Measurements from ENCODE around the gene BRD2. TPM values are rescaled to one million over a fixed set of nuclear protein-coding genes. Genes with fewer than 3 reads are reported as not detected.

The BRD2 gene
- polyA plus RNA-seq (2012; ENCODE audit: insufficient read length, low read depth) = 129 TPM

DNA sequence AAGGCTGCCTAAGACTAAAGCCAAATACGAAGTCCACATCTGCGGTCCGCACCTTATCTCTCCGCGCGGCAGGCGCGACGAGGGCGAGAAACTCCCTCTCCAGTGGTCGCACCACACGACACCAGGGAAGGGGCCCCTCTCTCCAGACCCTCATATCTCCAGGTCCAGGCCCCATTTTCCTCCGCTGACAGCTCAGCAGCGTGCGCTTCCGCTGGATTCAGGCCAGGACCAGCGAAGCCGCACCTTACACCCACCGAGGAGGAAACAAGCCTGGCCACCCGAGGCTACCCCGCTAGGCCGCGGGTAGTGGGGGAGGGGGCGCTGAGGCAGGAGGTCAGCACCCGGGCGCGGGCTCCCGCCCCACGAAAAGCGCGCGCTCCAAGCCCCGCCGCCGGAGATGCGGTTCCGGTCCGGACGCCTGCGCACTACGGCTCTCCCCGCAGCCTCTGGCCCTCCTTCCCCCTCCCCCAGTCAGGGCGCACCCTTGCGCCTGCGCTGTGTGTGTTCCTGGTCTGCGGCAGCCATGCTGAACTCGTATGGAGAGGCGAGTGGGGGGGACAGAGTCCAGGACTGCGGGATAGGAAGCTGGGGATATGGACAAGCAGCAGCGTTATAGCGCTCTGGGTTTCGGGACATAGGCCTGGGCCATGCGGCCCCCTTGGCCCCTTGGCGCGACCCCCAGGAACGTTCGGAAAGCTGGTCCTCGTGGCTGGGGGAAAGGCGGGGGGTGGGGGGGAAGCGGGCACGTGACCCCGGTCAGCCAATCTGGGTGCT is at the start of gene BRD2:
BRD2 (plus strand) TSS at position 502 of the 774 bp plus-strand sequence. CDS start 4,305 bp downstream, outside the sequence.
- TF ChIP-seq POLR2AphosphoS5 (IDR thresholded peaks at IDR 0.05; ENCODE audit: low read depth, low read length) (peak; percentile 77), SIN3A (IDR thresholded peaks at IDR 0.05; ENCODE audit: borderline replicate concordance, insufficient read depth, low read length) (no peak), FOXP2 (optimal IDR thresholded peaks at IDR 0.05; ENCODE audit: borderline replicate concordance, extremely low read depth, extremely low read length, insufficient read depth) (no peak), TAF1 (IDR thresholded peaks at IDR 0.05; ENCODE audit: borderline replicate concordance, insufficient read depth, low read length) (peak; percentile 59; the same call in 1 of the 2 replicates)
- TF ChIP-seq, protein P1, sequence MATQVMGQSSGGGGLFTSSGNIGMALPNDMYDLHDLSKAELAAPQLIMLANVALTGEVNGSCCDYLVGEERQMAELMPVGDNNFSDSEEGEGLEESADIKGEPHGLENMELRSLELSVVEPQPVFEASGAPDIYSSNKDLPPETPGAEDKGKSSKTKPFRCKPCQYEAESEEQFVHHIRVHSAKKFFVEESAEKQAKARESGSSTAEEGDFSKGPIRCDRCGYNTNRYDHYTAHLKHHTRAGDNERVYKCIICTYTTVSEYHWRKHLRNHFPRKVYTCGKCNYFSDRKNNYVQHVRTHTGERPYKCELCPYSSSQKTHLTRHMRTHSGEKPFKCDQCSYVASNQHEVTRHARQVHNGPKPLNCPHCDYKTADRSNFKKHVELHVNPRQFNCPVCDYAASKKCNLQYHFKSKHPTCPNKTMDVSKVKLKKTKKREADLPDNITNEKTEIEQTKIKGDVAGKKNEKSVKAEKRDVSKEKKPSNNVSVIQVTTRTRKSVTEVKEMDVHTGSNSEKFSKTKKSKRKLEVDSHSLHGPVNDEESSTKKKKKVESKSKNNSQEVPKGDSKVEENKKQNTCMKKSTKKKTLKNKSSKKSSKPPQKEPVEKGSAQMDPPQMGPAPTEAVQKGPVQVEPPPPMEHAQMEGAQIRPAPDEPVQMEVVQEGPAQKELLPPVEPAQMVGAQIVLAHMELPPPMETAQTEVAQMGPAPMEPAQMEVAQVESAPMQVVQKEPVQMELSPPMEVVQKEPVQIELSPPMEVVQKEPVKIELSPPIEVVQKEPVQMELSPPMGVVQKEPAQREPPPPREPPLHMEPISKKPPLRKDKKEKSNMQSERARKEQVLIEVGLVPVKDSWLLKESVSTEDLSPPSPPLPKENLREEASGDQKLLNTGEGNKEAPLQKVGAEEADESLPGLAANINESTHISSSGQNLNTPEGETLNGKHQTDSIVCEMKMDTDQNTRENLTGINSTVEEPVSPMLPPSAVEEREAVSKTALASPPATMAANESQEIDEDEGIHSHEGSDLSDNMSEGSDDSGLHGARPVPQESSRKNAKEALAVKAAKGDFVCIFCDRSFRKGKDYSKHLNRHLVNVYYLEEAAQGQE (IDR thresholded peaks at IDR 0.05; ENCODE audit: insufficient read depth in 1 of 2, low read depth in 2 of 2, low read length in 2 of 2) = no peak

DNA sequence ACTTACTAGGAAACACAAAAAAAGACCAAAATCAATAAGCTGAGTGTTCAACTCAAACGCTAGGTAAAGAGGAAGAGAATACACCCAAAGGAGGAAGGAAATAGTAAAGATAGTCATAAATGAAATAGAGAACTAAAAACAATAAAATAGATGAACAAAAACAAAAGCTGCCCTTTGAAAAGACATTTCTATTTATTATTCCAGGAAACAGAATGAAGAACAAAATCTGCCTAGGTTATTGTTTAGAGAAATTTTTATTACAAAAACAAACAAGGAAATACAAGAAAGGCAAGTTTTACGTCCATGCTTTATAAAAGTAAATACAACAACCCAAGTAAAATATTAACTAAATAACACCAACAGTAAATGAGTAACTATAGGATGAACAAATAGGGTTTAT is 47.7 kb upstream of the BRD2 start:
- TF ChIP-seq, protein P1 (IDR thresholded peaks at IDR 0.05; ENCODE audit: insufficient read depth in 1 of 2, low read depth in 2 of 2, low read length in 2 of 2) = no peak
- TF ChIP-seq FOXP2 (optimal IDR thresholded peaks at IDR 0.05; ENCODE audit: borderline replicate concordance, extremely low read depth, extremely low read length, insufficient read depth) (no peak), SIN3A (IDR thresholded peaks at IDR 0.05; ENCODE audit: borderline replicate concordance, insufficient read depth, low read length) (no peak), POLR2AphosphoS5 (IDR thresholded peaks at IDR 0.05; ENCODE audit: low read depth, low read length) (no peak), TAF1 (IDR thresholded peaks at IDR 0.05; ENCODE audit: borderline replicate concordance, insufficient read depth, low read length) (no peak)

DNA sequence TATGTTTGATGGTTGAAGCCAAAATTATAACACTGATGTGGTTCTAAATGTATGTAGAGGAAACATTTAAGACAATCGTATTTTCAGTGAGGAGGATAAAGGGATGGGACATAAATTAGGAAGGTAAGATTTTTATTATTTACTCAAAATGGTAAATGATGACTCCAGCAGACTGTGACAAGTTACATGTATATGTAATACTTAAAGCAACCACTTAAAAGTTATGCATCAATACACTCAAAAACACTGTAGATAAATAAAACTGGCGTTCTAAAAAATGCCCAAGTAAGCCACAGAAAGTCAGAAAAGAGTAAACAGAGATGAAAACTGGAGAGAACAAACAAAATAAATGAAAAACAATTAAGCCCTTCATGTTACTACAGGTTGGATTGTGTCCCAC is 46.3 kb upstream of the BRD2 start:
- TF ChIP-seq SIN3A (IDR thresholded peaks at IDR 0.05; ENCODE audit: borderline replicate concordance, insufficient read depth, low read length) = no peak
- TF ChIP-seq, protein P1 (IDR thresholded peaks at IDR 0.05; ENCODE audit: insufficient read depth in 1 of 2, low read depth in 2 of 2, low read length in 2 of 2) = no peak
- no peak for TF ChIP-seq POLR2AphosphoS5 (IDR thresholded peaks at IDR 0.05; ENCODE audit: low read depth, low read length)
- TF ChIP-seq TAF1 (IDR thresholded peaks at IDR 0.05; ENCODE audit: borderline replicate concordance, insufficient read depth, low read length) = no peak
- TF ChIP-seq FOXP2 (optimal IDR thresholded peaks at IDR 0.05; ENCODE audit: borderline replicate concordance, extremely low read depth, extremely low read length, insufficient read depth) = no peak

DNA sequence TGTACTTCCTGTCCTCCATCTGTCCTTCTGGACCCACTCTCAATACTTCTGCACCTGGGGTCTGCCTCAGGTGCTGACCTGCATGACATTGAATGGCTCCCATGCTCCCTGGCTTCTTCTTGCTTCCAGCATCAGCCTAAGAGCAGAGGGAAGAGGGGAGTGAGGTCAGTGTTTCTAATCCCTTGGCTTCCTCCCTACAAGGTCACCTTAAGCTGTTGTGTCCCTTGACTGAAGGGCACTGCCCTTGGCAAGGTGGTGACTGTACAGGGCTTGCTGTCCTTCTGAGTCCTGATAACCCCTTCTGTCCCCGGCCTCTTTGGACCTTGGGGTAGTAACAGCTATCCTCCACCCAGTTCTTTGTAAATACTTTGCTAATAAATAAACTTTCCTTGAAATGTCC is 37.2 kb upstream of the BRD2 start:
- TF ChIP-seq TAF1 (IDR thresholded peaks at IDR 0.05; ENCODE audit: borderline replicate concordance, insufficient read depth, low read length) (no peak), FOXP2 (optimal IDR thresholded peaks at IDR 0.05; ENCODE audit: borderline replicate concordance, extremely low read depth, extremely low read length, insufficient read depth) (no peak), SIN3A (IDR thresholded peaks at IDR 0.05; ENCODE audit: borderline replicate concordance, insufficient read depth, low read length) (no peak), POLR2AphosphoS5 (IDR thresholded peaks at IDR 0.05; ENCODE audit: low read depth, low read length) (no peak)
- TF ChIP-seq, protein P1 (IDR thresholded peaks at IDR 0.05; ENCODE audit: insufficient read depth in 1 of 2, low read depth in 2 of 2, low read length in 2 of 2) = no peak
